ENCODE results near the gene LRRC14B.

LRRC14B gene

GRCh38 chr5:174876-175465 is 16.3 kb upstream of the LRRC14B start:
- DNase-seq (ENCODE audit: low read depth in 2 of 2) = no peak

- no peak for DNase-seq (ENCODE audit: low read depth in 2 of 2)
Measured at GRCh38 chr5:176296-176823, 14.9 kb upstream of the LRRC14B start.

GRCh38 chr5:178110-178509 is 13.2 kb upstream of the LRRC14B start:
- DNase-seq (ENCODE audit: low read depth in 2 of 2) = no peak

GRCh38 chr5:179401-179800 is 11.9 kb upstream of the LRRC14B start:
- no peak for DNase-seq (ENCODE audit: low read depth in 2 of 2)

GRCh38 chr5:180286-180918 is 10.9 kb upstream of the LRRC14B start:
- DNase-seq (ENCODE audit: low read depth in 2 of 2) = no peak

- DNase-seq (ENCODE audit: low read depth in 2 of 2) = no peak
Measured at GRCh38 chr5:181160-181559, 10.1 kb upstream of the LRRC14B start.

GRCh38 chr5:181566-181965 is 9.7 kb upstream of the LRRC14B start:
- DNase-seq (ENCODE audit: low read depth in 2 of 2) = no peak

- DNase-seq (ENCODE audit: low read depth in 2 of 2) = no peak
Measured at GRCh38 chr5:182126-182525, 9.2 kb upstream of the LRRC14B start.

- no peak for DNase-seq (ENCODE audit: low read depth in 2 of 2)
Measured at GRCh38 chr5:184471-184870, 6.8 kb upstream of the LRRC14B start.

GRCh38 chr5:185095-186070 is 5.9 kb upstream of the LRRC14B start:
- no peak for DNase-seq (ENCODE audit: low read depth in 2 of 2)

- no peak for DNase-seq (ENCODE audit: low read depth in 2 of 2)
Measured at GRCh38 chr5:186091-187041, 4.9 kb upstream of the LRRC14B start.

- DNase-seq (ENCODE audit: low read depth in 2 of 2) = no peak
Measured at GRCh38 chr5:187042-187431, 4.3 kb upstream of the LRRC14B start.

GRCh38 chr5:187617-188451 is 3.5 kb upstream of the LRRC14B start:
- DNase-seq (ENCODE audit: low read depth in 2 of 2) = no peak

GRCh38 chr5:188488-189481 is 2.5 kb upstream of the LRRC14B start:
- peak; percentile 68 to 86 for DNase-seq (ENCODE audit: low read depth in 2 of 2)

GRCh38 chr5:189486-189885 is 1.8 kb upstream of the LRRC14B start:
- no peak for DNase-seq (ENCODE audit: low read depth in 2 of 2)

GRCh38 chr5:189976-190365 is 1.3 kb upstream of the LRRC14B start:
- no peak for DNase-seq (ENCODE audit: low read depth in 2 of 2)

GRCh38 chr5:190366-191035 is 794 bp upstream of the LRRC14B start:
- no peak for DNase-seq (ENCODE audit: low read depth in 2 of 2)

GRCh38 chr5:191949-192690 is 825 bp downstream of the LRRC14B start:
- DNase-seq (ENCODE audit: low read depth in 2 of 2) = no peak
